B cell (primary cell): ENCODE data around the gene ZP1. TPM values are rescaled to one million over a fixed set of nuclear protein-coding genes. Genes with fewer than 3 reads are reported as not detected.

Experiments
- ATAC-seq: fragments of 200-7000 bp; cut with Tn5 transposase; one replicate; pipeline ENCODE4 v1.10.0; 2021; ENCODE audit warnings: low read depth, mild to moderate bottlenecking, moderate number of reproducible peaks, moderate library complexity
- CTCF ChIA-PET: fragments of 350-600 bp; sonication (Branson Sonifier 250); formaldehyde crosslinking; loops from one replicate; lab custom pipeline; 2021; ENCODE audit warnings: antibody characterized with exemption, inconsistent platforms; lab: Charles Lee
- POLR2A ChIA-PET: fragments of 350-600 bp; sonication (Branson Sonifier 250); formaldehyde crosslinking; loops from one replicate; lab custom pipeline; 2021; ENCODE audit warnings: antibody characterized with exemption; lab: Charles Lee
- DNase-seq: peaks from one replicate; pipeline ENCODE4 v3.0.0; 2013
- H2AFZ ChIP-seq: 2 replicates; pipeline ENCODE4 v1.6.1; 2012; ENCODE audit warnings: mild to moderate bottlenecking, low read depth, low read length; ENCODE audit not compliant: insufficient read depth, poor library complexity, severe bottlenecking
- H3K27ac ChIP-seq, 2 donors: 1 replicate in 1 of 2; 2 replicates in 1 of 2; pipeline ENCODE4 v1.5.1; 2012 to 2013; ENCODE audit warnings: low read length in 2 of 2, mild to moderate bottlenecking in 2 of 2, moderate library complexity in 1 of 2
- H3K27me3 ChIP-seq, 4 experiments: fragments of 200-600 bp in 1 of 4; sonication (generic) in 1 of 4; replicated peaks in 1 of 4; 1 replicate in 2 of 4; 2 replicates in 2 of 4; pipeline versions ENCODE4 v1.6.1 to v1.7.0; 2013 to 2016; ENCODE audit warnings: low read length in 3 of 4, mild to moderate bottlenecking in 2 of 4, mixed read lengths in 1 of 4, moderate library complexity in 1 of 4; ENCODE audit not compliant: insufficient read depth in 4 of 4, control insufficient read depth in 3 of 4; ENCODE audit errors: control extremely low read depth in 1 of 4
- H3K36me3 ChIP-seq, 2 experiments: replicated peaks in 1 of 2; 1 replicate in 1 of 2; 2 replicates in 1 of 2; pipeline versions ENCODE4 v1.6.1 to v1.7.1; 2013; ENCODE audit warnings: low read length in 1 of 2; ENCODE audit not compliant: insufficient read depth in 2 of 2, control insufficient read depth in 1 of 2; ENCODE audit errors: control extremely low read depth in 1 of 2, extremely low read depth in 1 of 2
- H3K4me1 ChIP-seq, 2 donors: fragments of 200-600 bp in 1 of 2; sonication (generic) in 1 of 2; 1 replicate in 1 of 2; 2 replicates in 1 of 2; pipeline versions ENCODE4 v1.5.1 to v1.6.1; 2013 to 2017; ENCODE audit warnings: low read length in 2 of 2; ENCODE audit not compliant: control insufficient read depth in 2 of 2, insufficient read depth in 2 of 2
- H3K4me2 ChIP-seq: replicated peaks from 2 replicates; pipeline ENCODE3; 2012; ENCODE audit warnings: mild to moderate bottlenecking, low read depth, low read length; ENCODE audit not compliant: poor library complexity, severe bottlenecking
- H3K4me3 ChIP-seq, 5 experiments: fragments of 200-600 bp in 1 of 5; sonication (generic) in 1 of 5; 1 replicate in 3 of 5; 2 replicates in 2 of 5; pipeline versions ENCODE4 v1.5.1 to v1.7.0; 2011 to 2016; ENCODE audit warnings: low read length in 4 of 5, mild to moderate bottlenecking in 4 of 5, low read depth in 2 of 5, control low read depth in 1 of 5, moderate library complexity in 1 of 5; ENCODE audit not compliant: insufficient read depth in 1 of 5; ENCODE audit errors: control extremely low read depth in 1 of 5, extremely low read depth in 1 of 5
- H3K79me2 ChIP-seq: fragments of 200-600 bp; sonication (generic); one replicate; pipeline ENCODE4 v1.6.0; 2016; ENCODE audit warnings: low read length; ENCODE audit not compliant: control insufficient read depth, insufficient read depth
- H3K9ac ChIP-seq: fragments of 200-600 bp; sonication (generic); 2 replicates; pipeline ENCODE4 v1.6.1; 2017; ENCODE audit warnings: mild to moderate bottlenecking, low read length, moderate library complexity
- H3K9me3 ChIP-seq, 3 donors: one replicate each; pipeline versions ENCODE4 v1.6.1 to v1.7.1; 2013; ENCODE audit warnings: low read length in 2 of 3; ENCODE audit not compliant: control insufficient read depth in 2 of 3, insufficient read depth in 1 of 3; ENCODE audit errors: control extremely low read depth in 1 of 3
- H4K20me1 ChIP-seq: 2 replicates; pipeline ENCODE4 v1.6.0; 2012; ENCODE audit warnings: mild to moderate bottlenecking, low read length; ENCODE audit not compliant: insufficient read depth, control insufficient read depth, poor library complexity, severe bottlenecking
- H3K27ac Mint-ChIP-seq: one replicate; pipeline ENCODE4 v1.8.0; 2021; ENCODE audit warnings: mixed read lengths
- H3K27me3 Mint-ChIP-seq: one replicate; pipeline ENCODE4 v1.8.0; 2021; ENCODE audit warnings: mixed read lengths
- H3K4me1 Mint-ChIP-seq: one replicate; pipeline ENCODE4 v1.8.0; 2021; ENCODE audit warnings: mixed read lengths
- H3K4me3 Mint-ChIP-seq: one replicate; pipeline ENCODE4 v1.8.0; 2021; ENCODE audit warnings: mixed read lengths
- H3K9me3 Mint-ChIP-seq: one replicate; pipeline ENCODE4 v1.8.0; 2022; ENCODE audit warnings: mixed read lengths; ENCODE audit not compliant: insufficient read depth
- CTCF ChIP-seq: fragments of 200-600 bp; IDR thresholded peaks from one replicate; pipeline ENCODE4 v1.8.0; 2022; ENCODE audit warnings: antibody characterized with exemption, mild to moderate bottlenecking
- EZH2 ChIP-seq: IDR thresholded peaks from 2 replicates; pipeline ENCODE4 v1.6.1; 2012; ENCODE audit warnings: borderline replicate concordance, low read depth, mild to moderate bottlenecking, moderate library complexity, low read length; ENCODE audit not compliant: insufficient read depth, poor library complexity, severe bottlenecking
- WGBS: methylation state at CpG from one replicate; pipeline ENCODE4 v1.1.5; 2013; ENCODE audit warnings: missing lambda C conversion rate; ENCODE audit not compliant: insufficient coverage; 5-methylcytosine and 5-hydroxymethylcytosine counted together
- intact Hi-C: fragments of 100-400 bp; cut with micrococcal nuclease; formaldehyde crosslinking; loops from one replicate; pipeline ENCODE4 v1.10.0; 2022
- polyA plus RNA-seq: library from polyadenylated mRNA; depleted of rRNA; stranded (reverse); fragments of >200 nt; gene quantifications from 2 replicates; pipeline ENCODE4 v1.2.3, GENCODE V29; 2012
- total RNA-seq, 2 donors: library from RNA; stranded (reverse); fragments of 120-200 nt in 1 of 2; gene quantifications; 1 replicate in 1 of 2; 2 replicates in 1 of 2; pipeline versions ENCODE4 v1.2.3 to v1.2.4, GENCODE V29; 2013 to 2022

ZP1 gene
- total and polyA plus RNA-seq, 2 donors (not counting 1 experiment from before 2014, with no cell fraction given) = 0.06 TPM; not detected in 1

DNA sequence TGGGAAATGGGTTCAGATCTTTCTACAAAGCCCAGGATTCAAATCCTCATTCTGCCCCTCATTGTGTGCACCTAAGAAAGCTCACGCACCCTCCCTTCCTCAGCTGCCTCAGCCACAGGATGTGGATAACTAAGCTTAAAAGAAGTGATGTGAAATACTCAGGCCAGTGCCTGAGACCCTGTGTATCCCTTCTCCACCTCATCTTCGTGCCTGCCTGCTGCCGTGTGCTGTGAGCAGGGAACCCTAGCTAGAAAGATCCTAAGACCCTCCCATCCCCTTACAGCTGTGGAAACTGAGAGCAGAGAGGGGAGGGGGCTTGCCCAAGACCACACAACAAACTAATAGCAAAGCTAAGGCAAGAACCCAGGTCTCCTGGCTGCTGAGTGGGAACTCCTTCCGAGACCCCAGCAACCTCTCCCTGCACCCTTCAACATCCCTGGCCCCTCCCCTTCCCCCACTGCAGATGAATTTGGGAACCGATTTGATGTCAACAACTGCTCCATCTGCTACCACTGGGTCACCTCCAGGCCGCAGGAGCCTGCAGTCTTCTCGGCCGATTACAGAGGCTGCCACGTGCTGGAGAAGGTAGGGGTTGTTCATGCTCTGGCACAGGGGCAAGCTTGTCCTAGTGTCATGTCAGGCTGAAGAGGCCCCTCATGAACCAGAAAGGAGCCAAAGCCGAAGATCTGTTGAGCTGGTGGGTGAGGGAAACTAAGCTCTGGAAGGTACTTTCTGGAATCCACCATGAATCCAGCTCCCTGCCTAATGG, 1.5 kb downstream of the ZP1 start:
- Histone ChIP-seq H2AFZ (no peak overlapping the region), H3K4me3 (no peak overlapping the region), H3K4me1 (no peaks in the 10 kb centered on the region), H3K79me2 (no peaks in the 10 kb centered on the region), H3K9me3 (no peaks in the 10 kb centered on the region), H3K4me2 (no peak overlapping the region), H4K20me1 (no peaks in the 10 kb centered on the region), H3K27me3 (no peaks in the 10 kb centered on the region), H3K36me3 (no peaks in the 10 kb centered on the region), H3K27ac (no peak overlapping the region), H3K9ac (no peak overlapping the region)
- H3K27me3 Mint-ChIP-seq = no peaks in the 10 kb centered on the region
- ATAC-seq (no peak), DNase-seq (no peak)
- 92% methylated on average over 3 of the region's 10 CpGs for WGBS
- no peak overlapping the region for H3K4me3 Mint-ChIP-seq
- no peaks in the 10 kb centered on the region for H3K9me3 Mint-ChIP-seq
- H3K27ac Mint-ChIP-seq = no peak overlapping the region
- POLR2A ChIA-PET = no interaction called here
- intact Hi-C loops = no loop called here
- CTCF ChIA-PET = interaction anchor here (0.8 kb wide), 1 partner anchor 31 kb away, joined by 3 read pairs; no protein-coding TSS in a partner anchor
- H3K4me1 Mint-ChIP-seq = no peaks in the 10 kb centered on the region
- TF ChIP-seq EZH2 (no peak), CTCF (no peak)

DNA sequence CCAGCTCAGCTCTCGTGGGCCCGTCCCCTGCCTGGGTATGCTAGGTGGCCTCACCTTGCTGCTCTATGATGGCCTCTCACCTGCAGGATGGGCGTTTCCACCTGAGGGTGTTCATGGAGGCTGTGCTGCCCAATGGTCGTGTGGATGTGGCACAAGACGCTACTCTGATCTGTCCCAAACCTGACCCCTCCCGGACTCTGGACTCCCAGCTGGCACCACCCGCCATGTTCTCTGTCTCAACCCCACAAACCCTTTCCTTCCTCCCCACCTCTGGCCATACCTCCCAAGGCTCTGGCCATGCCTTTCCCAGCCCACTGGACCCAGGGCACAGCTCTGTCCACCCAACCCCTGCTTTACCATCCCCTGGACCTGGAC, 2.1 kb downstream of the ZP1 start:
- ChIA-PET CTCF (interaction anchor here (0.8 kb wide), 1 partner anchor 32 kb away, joined by 3 read pairs; no protein-coding TSS in a partner anchor), POLR2A (no interaction called here)
- H3K27me3 ChIP-seq = no peaks in the 10 kb centered on the region
- TF ChIP-seq CTCF = no peak
- TF ChIP-seq EZH2 = no peak
- H3K9ac ChIP-seq = no peak overlapping the region
- H3K9me3 ChIP-seq = no peaks in the 10 kb centered on the region
- no peaks in the 10 kb centered on the region for H3K9me3 Mint-ChIP-seq
- no peak overlapping the region for H3K4me3 Mint-ChIP-seq
- WGBS = 92% methylated on average over 7 of the region's 7 CpGs
- H3K4me1 Mint-ChIP-seq = no peaks in the 10 kb centered on the region
- no peaks in the 10 kb centered on the region for H3K79me2 ChIP-seq
- H4K20me1 ChIP-seq = no peaks in the 10 kb centered on the region
- H3K27ac Mint-ChIP-seq = no peak overlapping the region
- H2AFZ ChIP-seq = no peak overlapping the region
- intact Hi-C loops = no loop called here
- H3K27ac ChIP-seq = no peak overlapping the region
- H3K27me3 Mint-ChIP-seq = no peaks in the 10 kb centered on the region
- no peak for DNase-seq
- no peak overlapping the region for H3K4me2 ChIP-seq
- ATAC-seq = no peak
- no peaks in the 10 kb centered on the region for H3K4me1 ChIP-seq
- no peaks in the 10 kb centered on the region for H3K36me3 ChIP-seq
- H3K4me3 ChIP-seq = no peak overlapping the region
